Measurements from ENCODE around the gene OR2Y1.
"Not testable (repeated sequence)": the region's sequence is repeated elsewhere in the genome, so short reads cannot be mapped to it uniquely, and the experiment has no call there.

The OR2Y1 gene

GRCh38 chr5:180700440-180700839 is 39.4 kb downstream of the OR2Y1 start:
- H3K9me3 ChIP-seq (ENCODE audit: control insufficient read depth, insufficient read depth, low read depth, low read length): peaks cover 14% of the 10 kb centered on the region; the same call in 1 of the 2 replicates
- H3K36me3 ChIP-seq (ENCODE audit: control insufficient read depth, insufficient read depth, low read length); H3K4me3 ChIP-seq (ENCODE audit: low read depth, low read length); H3K4me1 ChIP-seq (ENCODE audit: control insufficient read depth, insufficient read depth, low read length); H3K27me3 ChIP-seq (ENCODE audit: control insufficient read depth, insufficient read depth, low read length); H3K9ac ChIP-seq (ENCODE audit: low read length); H3K27ac ChIP-seq (ENCODE audit: low read depth, low read length): not testable (repeated sequence)

GRCh38 chr5:180699042-180699441 is 40.8 kb downstream of the OR2Y1 start:
- no peak overlapping the region for H3K9ac ChIP-seq (ENCODE audit: low read length)
- H3K4me3 ChIP-seq (ENCODE audit: low read depth, low read length): no peak overlapping the region
- H3K4me1 ChIP-seq (ENCODE audit: control insufficient read depth, insufficient read depth, low read length): no peaks in the 10 kb centered on the region
- no peak overlapping the region for H3K27ac ChIP-seq (ENCODE audit: low read depth, low read length)
- H3K36me3 ChIP-seq (ENCODE audit: control insufficient read depth, insufficient read depth, low read length): no peaks in the 10 kb centered on the region
- no peaks in the 10 kb centered on the region for H3K27me3 ChIP-seq (ENCODE audit: control insufficient read depth, insufficient read depth, low read length)
- H3K9me3 ChIP-seq (ENCODE audit: control insufficient read depth, insufficient read depth, low read depth, low read length): peaks cover 10% of the 10 kb centered on the region; the same call in 1 of the 2 replicates

- Histone ChIP-seq H3K9me3 (ENCODE audit: control insufficient read depth, insufficient read depth, low read depth, low read length) (peaks cover 4% of the 10 kb centered on the region; the same call in 1 of the 2 replicates), H3K4me1 (ENCODE audit: control insufficient read depth, insufficient read depth, low read length) (no peaks in the 10 kb centered on the region), H3K9ac (ENCODE audit: low read length) (no peak overlapping the region), H3K36me3 (ENCODE audit: control insufficient read depth, insufficient read depth, low read length) (no peaks in the 10 kb centered on the region), H3K27me3 (ENCODE audit: control insufficient read depth, insufficient read depth, low read length) (peaks cover 14% of the 10 kb centered on the region; the same call in 1 of the 2 replicates), H3K4me3 (ENCODE audit: low read depth, low read length) (no peak overlapping the region), H3K27ac (ENCODE audit: low read depth, low read length) (no peak overlapping the region)
Observed at GRCh38 chr5:180696116-180696515, 43.7 kb downstream of the OR2Y1 start.

GRCh38 chr5:180692429-180692828 is 47.4 kb downstream of the OR2Y1 start:
- Histone ChIP-seq H3K9me3 (ENCODE audit: control insufficient read depth, insufficient read depth, low read depth, low read length) (no peaks in the 10 kb centered on the region), H3K9ac (ENCODE audit: low read length) (no peak overlapping the region), H3K4me1 (ENCODE audit: control insufficient read depth, insufficient read depth, low read length) (peaks cover 18% of the 10 kb centered on the region), H3K4me3 (ENCODE audit: low read depth, low read length) (no peak overlapping the region), H3K27ac (ENCODE audit: low read depth, low read length) (no peak overlapping the region), H3K27me3 (ENCODE audit: control insufficient read depth, insufficient read depth, low read length) (peaks cover 14% of the 10 kb centered on the region; the same call in 1 of the 2 replicates), H3K36me3 (ENCODE audit: control insufficient read depth, insufficient read depth, low read length) (no peaks in the 10 kb centered on the region)

- H3K9ac ChIP-seq (ENCODE audit: low read length): no peak overlapping the region
- no peak overlapping the region for H3K27ac ChIP-seq (ENCODE audit: low read depth, low read length)
- H3K4me1 ChIP-seq (ENCODE audit: control insufficient read depth, insufficient read depth, low read length): peaks cover 18% of the 10 kb centered on the region
- H3K4me3 ChIP-seq (ENCODE audit: low read depth, low read length): no peak overlapping the region
- no peaks in the 10 kb centered on the region for H3K9me3 ChIP-seq (ENCODE audit: control insufficient read depth, insufficient read depth, low read depth, low read length)
- peaks cover 14% of the 10 kb centered on the region; the same call in 1 of the 2 replicates for H3K27me3 ChIP-seq (ENCODE audit: control insufficient read depth, insufficient read depth, low read length)
- no peaks in the 10 kb centered on the region for H3K36me3 ChIP-seq (ENCODE audit: control insufficient read depth, insufficient read depth, low read length)
Observed at GRCh38 chr5:180691046-180691445, 48.8 kb downstream of the OR2Y1 start.

GRCh38 chr5:180690562-180690961 is 49.3 kb downstream of the OR2Y1 start:
- Histone ChIP-seq H3K4me3 (ENCODE audit: low read depth, low read length) (no peak overlapping the region), H3K9ac (ENCODE audit: low read length) (no peak overlapping the region), H3K27ac (ENCODE audit: low read depth, low read length) (no peak overlapping the region)

GRCh38 chr5:180689775-180690174 is 50.1 kb downstream of the OR2Y1 start:
- Histone ChIP-seq H3K4me3 (ENCODE audit: low read depth, low read length) (no peak overlapping the region), H3K27me3 (ENCODE audit: control insufficient read depth, insufficient read depth, low read length) (peaks cover 14% of the 10 kb centered on the region; the same call in 1 of the 2 replicates), H3K9ac (ENCODE audit: low read length) (no peak overlapping the region), H3K4me1 (ENCODE audit: control insufficient read depth, insufficient read depth, low read length) (peaks cover 18% of the 10 kb centered on the region), H3K27ac (ENCODE audit: low read depth, low read length) (no peak overlapping the region), H3K9me3 (ENCODE audit: control insufficient read depth, insufficient read depth, low read depth, low read length) (no peaks in the 10 kb centered on the region), H3K36me3 (ENCODE audit: control insufficient read depth, insufficient read depth, low read length) (no peaks in the 10 kb centered on the region)

More at GRCh38 chr5:180690562-180690961, 49.3 kb downstream of the OR2Y1 start:
- H3K9me3 ChIP-seq (ENCODE audit: control insufficient read depth, insufficient read depth, low read depth, low read length): no peaks in the 10 kb centered on the region
- H3K4me1 ChIP-seq (ENCODE audit: control insufficient read depth, insufficient read depth, low read length): peaks cover 18% of the 10 kb centered on the region
- H3K36me3 ChIP-seq (ENCODE audit: control insufficient read depth, insufficient read depth, low read length): no peaks in the 10 kb centered on the region
- H3K27me3 ChIP-seq (ENCODE audit: control insufficient read depth, insufficient read depth, low read length): peaks cover 14% of the 10 kb centered on the region; the same call in 1 of the 2 replicates
